Body of pancreas (tissue), 4 donors: ENCODE measurements around the gene TMEM14C. TPM values are rescaled to one million over a fixed set of nuclear protein-coding genes. Genes with fewer than 3 reads are reported as not detected.
A peak's percentile ranks its signal among the peaks of the same experiment; 100 is the strongest.

Experiments used
- ATAC-seq: fragments of 150-250 bp; one replicate; pipeline ENCODE4 v1.9.1; 2016
- DNase-seq, 4 donors: peaks; one replicate each; pipeline ENCODE4 v3.0.0-alpha.2; 2019
- H3K27ac ChIP-seq, 4 donors: fragments of 200-600 bp; sonication (generic); 1 replicate in 3 of 4; 2 replicates in 1 of 4; pipeline versions ENCODE4 v1.5.1 to v1.6.1; 2016 to 2019; ENCODE audit warnings: mild to moderate bottlenecking in 1 of 4, mixed read lengths in 1 of 4, moderate library complexity in 1 of 4
- H3K27me3 ChIP-seq, 2 donors: fragments of 200-600 bp; sonication (generic); one replicate each; pipeline ENCODE4 v1.6.0; 2016; ENCODE audit warnings: mild to moderate bottlenecking in 1 of 2
- H3K36me3 ChIP-seq, 2 donors: fragments of 200-600 bp; sonication (generic); replicated peaks in 1 of 2; 2 replicates each; pipeline ENCODE4 v1.5.1; 2016; ENCODE audit warnings: low read depth in 2 of 2; ENCODE audit not compliant: insufficient read depth in 1 of 2
- H3K4me1 ChIP-seq: fragments of 200-600 bp; sonication (generic); one replicate; pipeline ENCODE4 v1.6.0; 2016
- H3K4me3 ChIP-seq, 2 donors: fragments of 200-600 bp; sonication (generic); 1 replicate in 1 of 2; 2 replicates in 1 of 2; pipeline ENCODE4 v1.5.1; 2016 to 2019
- H3K9me3 ChIP-seq, 3 donors: fragments of 200-600 bp; sonication (generic); 1 replicate in 2 of 3; 2 replicates in 1 of 3; pipeline ENCODE4 v1.5.1; 2016
- CTCF ChIP-seq, 7 experiments: fragments of 450-650 bp in 4 of 7; fragments of 200-600 bp in 3 of 7; sonication (generic) in 3 of 7; IDR thresholded peaks; one replicate each; pipeline ENCODE4 v1.5.1; 2016 to 2019; ENCODE audit warnings: antibody characterized with exemption in 7 of 7
- POLR2A ChIP-seq, 3 donors: fragments of 450-650 bp; IDR thresholded peaks; one replicate each; pipeline ENCODE4 v1.6.1; 2016; ENCODE audit warnings: antibody characterized with exemption in 3 of 3, mild to moderate bottlenecking in 2 of 3
- WGBS, 2 donors: methylation state at CpG; one replicate each; pipeline ENCODE4 v1.1.5; 2017; 5-methylcytosine and 5-hydroxymethylcytosine counted together
- intact Hi-C: fragments of 100-400 bp; cut with DNase I; formaldehyde crosslinking; loops from one replicate; pipeline ENCODE4 v1.15.1; 2023
- total RNA-seq, 2 donors: library from RNA; depleted of rRNA; stranded (reverse); fragments of >200 nt; gene quantifications; one replicate each; pipeline ENCODE4 v1.1.0, GENCODE V29; 2016

The TMEM14C gene
- total RNA-seq, 2 donors from 2014 or later = 31.6 to 61.0 TPM

GRCh38 chr6:10696655-10697054, 26.2 kb upstream of the TMEM14C start:
- intact Hi-C loops = loop anchor here (10.0 kb wide), 1 partner anchor 48 kb away; the partner anchor contains the start of gene TMEM14B
- WGBS, 2 donors = 93 to 100% methylated on average over 4 of the region's 4 CpGs
- H3K36me3 ChIP-seq = peaks cover 0 to 4% of the 10 kb centered on the region in 2 donors
- no peaks in the 10 kb centered on the region for H3K9me3 ChIP-seq
- DNase-seq (no peak), ATAC-seq (no peak)
- H3K27me3 ChIP-seq = no peaks in the 10 kb centered on the region
- no peak overlapping the region for H3K4me3 ChIP-seq
- no peak overlapping the region for H3K27ac ChIP-seq
- TF ChIP-seq POLR2A (IDR thresholded peaks at IDR 0.05) = no peak
- TF ChIP-seq CTCF (IDR thresholded peaks at IDR 0.05) = no peak
- H3K4me1 ChIP-seq = peaks cover 27% of the 10 kb centered on the region

- TF ChIP-seq POLR2A (IDR thresholded peaks at IDR 0.05) (no peak), CTCF (IDR thresholded peaks at IDR 0.05) (no peak)
- WGBS, 2 donors = 82 to 83% methylated on average over 7 to 8 of the region's 8 CpGs
Measured at GRCh38 chr6:10713962-10714361, 8.9 kb upstream of the TMEM14C start.

GRCh38 chr6:10719296-10719963, 3.4 kb upstream of the TMEM14C start:
- ATAC-seq (no peak), DNase-seq (peak in 2 of 4 donors; percentile 7 to 21)
- intact Hi-C loops = no loop called here
- H3K36me3 ChIP-seq = no peaks in the 10 kb centered on the region
- H3K4me3 ChIP-seq = no peak overlapping the region
- H3K4me1 ChIP-seq = peaks cover 15% of the 10 kb centered on the region
- TF ChIP-seq POLR2A (IDR thresholded peaks at IDR 0.05) (no peak), CTCF (IDR thresholded peaks at IDR 0.05) (peak in 1 of 7 experiments; percentile 4)
- H3K27ac ChIP-seq = no peak overlapping the region
- H3K27me3 ChIP-seq = no peaks in the 10 kb centered on the region
- no peaks in the 10 kb centered on the region for H3K9me3 ChIP-seq
- 67 to 82% methylated on average over 8 of the region's 8 CpGs for WGBS, 2 donors

More at GRCh38 chr6:10713962-10714361, 8.9 kb upstream of the TMEM14C start:
- DNase-seq (no peak), ATAC-seq (no peak)
- peaks cover 0 to 3% of the 10 kb centered on the region in 2 donors for H3K36me3 ChIP-seq
- no peak overlapping the region for H3K4me3 ChIP-seq
- no peaks in the 10 kb centered on the region for H3K4me1 ChIP-seq
- no peak overlapping the region for H3K27ac ChIP-seq
- H3K27me3 ChIP-seq = no peaks in the 10 kb centered on the region
- intact Hi-C loops = no loop called here
- no peaks in the 10 kb centered on the region for H3K9me3 ChIP-seq

- TF ChIP-seq POLR2A (IDR thresholded peaks at IDR 0.05) (no peak), CTCF (IDR thresholded peaks at IDR 0.05) (no peak)
- intact Hi-C loops = no loop called here
- peak overlapping the region in 1 of 2 donors; percentile 21 for H3K4me3 ChIP-seq
- H3K27me3 ChIP-seq = no peaks in the 10 kb centered on the region
- 31 to 42% methylated on average over 3 to 18 of the region's 21 CpGs for WGBS, 2 donors
- ATAC-seq = no peak
- DNase-seq = no peak
- no peaks in the 10 kb centered on the region for H3K9me3 ChIP-seq
- H3K4me1 ChIP-seq = peaks cover 20% of the 10 kb centered on the region
- peak overlapping the region in 3 of 4 donors; percentile 54 to 77 (median 70) for H3K27ac ChIP-seq
- no peaks in the 10 kb centered on the region for H3K36me3 ChIP-seq
Measured at GRCh38 chr6:10719964-10720264, 3.0 kb upstream of the TMEM14C start.
